Coronary artery (tissue), 2 donors: ENCODE results near the gene XRCC1.

Source experiments
- DNase-seq: peaks from one replicate; pipeline ENCODE4 v3.0.0-alpha.2; 2017; ENCODE audit warnings: low spot score
- H3K27ac ChIP-seq, 2 donors: fragments of 200-600 bp; sonication (generic); one replicate each; pipeline ENCODE4 v1.5.1; 2016 to 2019
- H3K4me3 ChIP-seq: fragments of 200-600 bp; sonication (generic); 2 replicates; pipeline ENCODE4 v1.5.1; 2016; ENCODE audit warnings: mild to moderate bottlenecking, moderate library complexity
- CTCF ChIP-seq: fragments of 200-600 bp; sonication (generic); IDR thresholded peaks from one replicate; pipeline ENCODE4 v1.5.1; 2019; ENCODE audit warnings: antibody characterized with exemption

The XRCC1 gene

GRCh38 chr19:43545276-43545675 is 30.1 kb downstream of the XRCC1 start:
- TF ChIP-seq CTCF, result no peak
- Histone ChIP-seq H3K4me3 (no peak overlapping the region), H3K27ac (no peak overlapping the region)
- DNase-seq, result no peak

- H3K4me3 ChIP-seq, result no peak overlapping the region
- DNase-seq, result no peak
Observed at GRCh38 chr19:43544077-43544476, 31.2 kb downstream of the XRCC1 start.

GRCh38 chr19:43541920-43542650 is 33.2 kb downstream of the XRCC1 start:
- Histone ChIP-seq H3K4me3 (no peak overlapping the region), H3K27ac (no peak overlapping the region)
- no peak for DNase-seq
- TF ChIP-seq CTCF, result no peak

More at GRCh38 chr19:43544077-43544476, 31.2 kb downstream of the XRCC1 start:
- no peak overlapping the region for H3K27ac ChIP-seq
- no peak for TF ChIP-seq CTCF

- DNase-seq, result no peak
- no peak for TF ChIP-seq CTCF
- Histone ChIP-seq H3K4me3 (no peak overlapping the region), H3K27ac (no peak overlapping the region)
Observed at GRCh38 chr19:43540381-43540780, 34.9 kb downstream of the XRCC1 start.

GRCh38 chr19:43538922-43539321 is 36.4 kb downstream of the XRCC1 start:
- DNase-seq, result no peak
- TF ChIP-seq CTCF, result no peak
- Histone ChIP-seq H3K4me3 (no peak overlapping the region), H3K27ac (no peak overlapping the region)

GRCh38 chr19:43534816-43535761 is 40.2 kb downstream of the XRCC1 start:
- peak; percentile 28 for TF ChIP-seq CTCF
- peak overlapping the region; percentile 85 to 97 for H3K27ac ChIP-seq
- peak; percentile 83 for DNase-seq
- peak overlapping the region; percentile 80 for H3K4me3 ChIP-seq
